Activated naive CD4-positive, alpha-beta T cell treated with anti-CD3 and anti-CD28 coated beads, Interleukin-2, amount 10 ng/mL, durations not matched to agents 7 days and 5 days (primary cell): ENCODE results near the gene ILRUN.
"Not testable (repeated sequence)": the region's sequence is repeated elsewhere in the genome, so short reads cannot be mapped to it uniquely, and the experiment has no call there.

Experiments
- CTCF ChIA-PET: fragments of 350-600 bp; sonication (Branson Sonifier 250); formaldehyde crosslinking; loops from one replicate; lab custom pipeline; 2021; ENCODE audit warnings: antibody characterized with exemption; lab: Charles Lee
- DNase-seq: peaks from one replicate; pipeline ENCODE4 v3.0.0-alpha.2; 2020
- H3K27ac Mint-ChIP-seq: one replicate; pipeline ENCODE4 v1.8.0; 2021; ENCODE audit warnings: mild to moderate bottlenecking, moderate library complexity, mixed read lengths
- H3K27me3 Mint-ChIP-seq: one replicate; pipeline ENCODE4 v1.8.0; 2021; ENCODE audit warnings: mild to moderate bottlenecking, mixed read lengths
- H3K36me3 Mint-ChIP-seq: one replicate; pipeline ENCODE4 v1.8.0; 2021; ENCODE audit warnings: mixed read lengths
- H3K4me1 Mint-ChIP-seq: one replicate; pipeline ENCODE4 v1.8.0; 2021; ENCODE audit warnings: mixed read lengths
- H3K4me3 Mint-ChIP-seq: one replicate; pipeline ENCODE4 v1.8.0; 2021; ENCODE audit warnings: mild to moderate bottlenecking, moderate library complexity, mixed read lengths
- H3K9me3 Mint-ChIP-seq: one replicate; pipeline ENCODE4 v1.8.0; 2021; ENCODE audit warnings: mixed read lengths

The ILRUN gene

GRCh38 chr6:34650823-34651222 lies 45.7 kb downstream of the ILRUN start:
- peaks cover 12% of the 10 kb centered on the region for H3K4me1 Mint-ChIP-seq
- peaks cover 41% of the 10 kb centered on the region for H3K36me3 Mint-ChIP-seq
- no peaks in the 10 kb centered on the region for H3K27me3 Mint-ChIP-seq
- CTCF ChIA-PET = interaction anchor here (1.2 kb wide), 1 partner anchor 42 kb away, joined by 3 read pairs; no protein-coding TSS in a partner anchor
- no peak overlapping the region for H3K27ac Mint-ChIP-seq
- H3K4me3 Mint-ChIP-seq = no peak overlapping the region
- no peak for DNase-seq
- H3K9me3 Mint-ChIP-seq = no peaks in the 10 kb centered on the region

- H3K36me3 Mint-ChIP-seq = peaks cover 42% of the 10 kb centered on the region
- H3K9me3 Mint-ChIP-seq, H3K4me3 Mint-ChIP-seq, H3K27me3 Mint-ChIP-seq, H3K27ac Mint-ChIP-seq, DNase-seq, H3K4me1 Mint-ChIP-seq: not testable (repeated sequence)
- CTCF ChIA-PET = interaction anchor here (1.2 kb wide), 1 partner anchor 42 kb away, joined by 3 read pairs; no protein-coding TSS in a partner anchor
Measured at GRCh38 chr6:34650232-34650631, 46.3 kb downstream of the ILRUN start.

DNA sequence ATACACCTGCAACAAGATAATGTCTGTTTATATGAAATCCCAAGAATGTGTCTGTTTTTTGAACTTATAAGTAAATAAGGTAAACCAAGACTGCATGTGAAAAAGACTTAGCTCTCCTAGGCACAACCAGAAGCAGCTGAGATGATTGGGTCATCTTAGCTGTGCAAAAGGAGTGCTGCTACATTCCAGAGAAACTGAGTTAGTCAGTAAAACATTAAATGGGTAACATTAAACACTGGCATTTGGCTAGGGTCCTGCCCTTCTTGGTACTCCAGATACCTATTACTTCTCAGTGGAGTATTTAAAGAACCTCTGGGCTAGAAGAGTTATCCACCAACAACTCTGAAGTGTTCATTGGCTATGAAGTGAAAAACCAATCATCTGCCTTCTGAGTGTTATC lies 47.8 kb downstream of the ILRUN start:
- peaks cover 43% of the 10 kb centered on the region for H3K36me3 Mint-ChIP-seq
- H3K27me3 Mint-ChIP-seq = no peaks in the 10 kb centered on the region
- H3K4me3 Mint-ChIP-seq = no peak overlapping the region
- CTCF ChIA-PET = interaction anchor here (1.7 kb wide), 1 partner anchor 10 kb away, joined by 3 read pairs; no protein-coding TSS in a partner anchor
- no peak for DNase-seq
- no peaks in the 10 kb centered on the region for H3K9me3 Mint-ChIP-seq
- peaks cover 4% of the 10 kb centered on the region for H3K4me1 Mint-ChIP-seq
- H3K27ac Mint-ChIP-seq = no peak overlapping the region
